ENCODE measurements around the gene BTBD9. TPM values are rescaled to one million over a fixed set of nuclear protein-coding genes. Genes with fewer than 3 reads are reported as not detected.

Gene BTBD9
- total and polyA plus RNA-seq, 10 donors: 1.2 to 43.1 (median 27.8) TPM

DNA sequence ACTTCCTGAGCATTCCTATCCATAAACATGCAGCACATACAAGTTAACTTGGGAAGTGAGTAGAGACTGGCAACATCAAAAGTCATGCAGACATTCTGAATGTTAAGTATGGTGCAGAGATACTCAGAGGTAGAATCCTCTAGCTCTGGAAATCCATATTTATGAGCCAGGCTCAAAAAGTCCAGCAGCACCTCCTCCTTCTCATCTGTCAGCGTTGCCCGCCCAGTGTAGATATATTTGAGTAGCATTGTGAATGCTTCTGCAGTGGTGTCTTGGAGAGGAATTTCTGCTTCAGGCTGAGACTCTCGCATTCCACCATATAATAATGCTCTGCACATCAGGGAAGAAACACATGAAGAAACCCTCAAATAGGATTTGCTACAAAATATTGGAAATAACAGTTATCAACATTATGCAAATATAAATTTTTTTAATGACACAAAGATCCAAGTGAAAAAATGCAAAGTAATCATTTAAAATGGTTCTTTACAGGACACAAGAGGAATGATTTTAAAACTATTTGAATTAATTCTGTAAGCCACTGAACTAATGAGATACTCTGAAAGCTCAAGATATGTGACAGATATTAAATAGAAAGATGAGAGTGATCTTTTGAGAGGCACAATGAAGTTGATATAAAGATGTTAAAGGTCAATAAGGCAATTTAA lies 45.6 kb downstream of the BTBD9 start:
- TF ChIP-seq POLR2AphosphoS5 (IDR thresholded peaks at IDR 0.05): no peak
- TF ChIP-seq, protein P1, sequence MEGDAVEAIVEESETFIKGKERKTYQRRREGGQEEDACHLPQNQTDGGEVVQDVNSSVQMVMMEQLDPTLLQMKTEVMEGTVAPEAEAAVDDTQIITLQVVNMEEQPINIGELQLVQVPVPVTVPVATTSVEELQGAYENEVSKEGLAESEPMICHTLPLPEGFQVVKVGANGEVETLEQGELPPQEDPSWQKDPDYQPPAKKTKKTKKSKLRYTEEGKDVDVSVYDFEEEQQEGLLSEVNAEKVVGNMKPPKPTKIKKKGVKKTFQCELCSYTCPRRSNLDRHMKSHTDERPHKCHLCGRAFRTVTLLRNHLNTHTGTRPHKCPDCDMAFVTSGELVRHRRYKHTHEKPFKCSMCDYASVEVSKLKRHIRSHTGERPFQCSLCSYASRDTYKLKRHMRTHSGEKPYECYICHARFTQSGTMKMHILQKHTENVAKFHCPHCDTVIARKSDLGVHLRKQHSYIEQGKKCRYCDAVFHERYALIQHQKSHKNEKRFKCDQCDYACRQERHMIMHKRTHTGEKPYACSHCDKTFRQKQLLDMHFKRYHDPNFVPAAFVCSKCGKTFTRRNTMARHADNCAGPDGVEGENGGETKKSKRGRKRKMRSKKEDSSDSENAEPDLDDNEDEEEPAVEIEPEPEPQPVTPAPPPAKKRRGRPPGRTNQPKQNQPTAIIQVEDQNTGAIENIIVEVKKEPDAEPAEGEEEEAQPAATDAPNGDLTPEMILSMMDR (IDR thresholded peaks at IDR 0.05 in 8 of 11, conservative IDR thresholded peaks at IDR 0.05 in 3 of 11): no peak
- Histone ChIP-seq H3K9me3 (no peaks in the 10 kb centered on the region), H3K4me3 (no peak overlapping the region), H3K36me3 (peaks cover 0 to 80% (median 16%) of the 10 kb centered on the region in 6 donors), H3K27me3 (replicated peaks in 1 of 7) (no peaks in the 10 kb centered on the region), H3K27ac (no peak overlapping the region), H3K4me1 (no peaks in the 10 kb centered on the region)
- WGBS, 5 donors: 91 to 95% (median 94%) methylated on average over 3 of the region's 3 CpGs
- DNase-seq: no peak
- intact Hi-C loops (cut with DNase I; ENCODE audit: low total_unique reads): no loop called here

DNA sequence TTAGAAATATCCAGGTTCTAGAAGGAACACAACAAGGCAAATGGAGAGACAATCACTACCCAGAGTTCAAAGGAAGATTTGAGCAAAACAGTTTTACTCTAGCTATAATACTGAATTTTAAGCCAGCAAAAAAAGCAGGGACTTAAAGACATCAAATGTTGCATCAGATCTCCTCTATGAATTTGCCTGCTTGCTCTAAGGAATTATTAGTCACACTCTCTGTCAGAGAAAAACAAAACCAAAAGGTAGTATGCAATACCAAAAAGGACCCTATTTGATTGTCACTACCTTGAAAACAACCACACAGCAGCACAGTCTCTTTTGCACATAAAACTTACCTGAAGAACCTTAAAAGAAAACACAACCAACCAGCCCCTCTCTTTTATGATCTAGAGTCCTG lies 46.3 kb downstream of the BTBD9 start:
- H3K9me3 ChIP-seq: no peaks in the 10 kb centered on the region
- no peak overlapping the region for H3K27ac ChIP-seq
- H3K4me3 ChIP-seq: no peak overlapping the region
- DNase-seq: no peak
- no peaks in the 10 kb centered on the region for H3K27me3 ChIP-seq (replicated peaks in 1 of 7)
- TF ChIP-seq POLR2AphosphoS5 (IDR thresholded peaks at IDR 0.05) (no peak), POLR2A (IDR thresholded peaks at IDR 0.05) (no peak)
- TF ChIP-seq, protein P1 (IDR thresholded peaks at IDR 0.05 in 8 of 11, conservative IDR thresholded peaks at IDR 0.05 in 3 of 11): no peak
- peaks cover 0 to 86% (median 16%) of the 10 kb centered on the region in 6 donors for H3K36me3 ChIP-seq
- intact Hi-C loops (cut with DNase I; ENCODE audit: low total_unique reads): no loop called here
- no peaks in the 10 kb centered on the region for H3K4me1 ChIP-seq

DNA sequence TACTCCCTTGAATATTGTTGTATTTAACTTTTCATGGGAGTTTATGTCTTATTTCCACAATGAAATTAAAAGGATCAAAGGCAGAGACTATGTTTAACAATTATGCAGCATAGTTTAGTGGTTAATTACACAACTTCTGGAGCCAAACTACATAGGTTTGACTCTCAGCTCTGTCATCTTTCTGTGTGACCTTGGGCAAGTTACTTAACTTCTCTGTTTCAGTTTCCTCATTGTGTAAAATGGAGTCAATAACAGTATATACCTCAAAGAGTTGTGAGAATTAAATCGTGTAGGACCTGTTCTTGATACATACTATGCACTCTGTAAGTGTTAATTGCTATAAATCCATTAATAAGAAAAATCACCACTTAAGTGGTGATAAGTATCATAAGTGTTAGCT lies 48.3 kb downstream of the BTBD9 start:
- no peak for TF ChIP-seq POLR2A (IDR thresholded peaks at IDR 0.05)
- no peak for TF ChIP-seq POLR2AphosphoS5 (IDR thresholded peaks at IDR 0.05)
- TF ChIP-seq, protein P1 (IDR thresholded peaks at IDR 0.05 in 8 of 11, conservative IDR thresholded peaks at IDR 0.05 in 3 of 11): no peak
- Histone ChIP-seq H3K4me3 (no peak overlapping the region), H3K36me3 (peaks cover 0 to 90% (median 16%) of the 10 kb centered on the region in 6 donors), H3K4me1 (no peaks in the 10 kb centered on the region), H3K9me3 (no peaks in the 10 kb centered on the region), H3K27me3 (replicated peaks in 1 of 7) (no peaks in the 10 kb centered on the region), H3K27ac (no peak overlapping the region)
- DNase-seq: no peak
- intact Hi-C loops (cut with DNase I; ENCODE audit: low total_unique reads): no loop called here
- 84 to 97% (median 88%) methylated on average over 1 of the region's 1 CpG for WGBS, 5 donors

DNA sequence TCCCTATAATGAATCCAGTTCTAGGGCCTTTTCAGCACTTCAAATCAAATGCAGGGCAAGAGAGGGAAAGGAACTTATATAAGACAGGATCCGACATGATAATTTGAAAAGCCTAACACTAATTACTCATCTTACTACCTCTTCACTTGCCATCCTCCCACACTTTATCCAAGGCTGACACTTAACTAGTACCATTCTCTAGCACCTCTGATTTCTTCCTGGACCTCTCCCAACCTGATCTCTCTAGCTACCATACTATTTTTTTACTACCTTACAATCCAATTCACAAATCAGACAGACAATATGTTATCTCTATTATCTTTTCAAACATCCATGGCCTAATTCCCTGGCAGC lies 50.4 kb downstream of the BTBD9 start:
- Histone ChIP-seq H3K9me3 (no peaks in the 10 kb centered on the region), H3K36me3 (peaks cover 0 to 81% (median 18%) of the 10 kb centered on the region in 6 donors), H3K4me3 (no peak overlapping the region), H3K27me3 (replicated peaks in 1 of 7) (no peaks in the 10 kb centered on the region), H3K27ac (no peak overlapping the region), H3K4me1 (no peaks in the 10 kb centered on the region)
- TF ChIP-seq, protein P1 (IDR thresholded peaks at IDR 0.05 in 8 of 11, conservative IDR thresholded peaks at IDR 0.05 in 3 of 11): no peak
- WGBS, 5 donors: 76 to 94% (median 93%) methylated on average over 1 of the region's 1 CpG
- intact Hi-C loops (cut with DNase I; ENCODE audit: low total_unique reads): no loop called here
- DNase-seq: no peak
